Stimulated activated CD4-positive, alpha-beta T cell treated with anti-CD3 and anti-CD28 coated beads, Interleukin-2, amount 100 ng/mL, for 48 hours (primary cell): Measurements from ENCODE around the gene CXorf49B.
"Not testable (repeated sequence)": the region's sequence is repeated elsewhere in the genome, so short reads cannot be mapped to it uniquely, and the experiment has no call there.

Experiments used
- DNase-seq, 2 donors: peaks; one replicate each; pipeline ENCODE4 v3.0.0-alpha.2; 2020

The CXorf49B gene

GRCh38 chrX:71763049-71763448 is at the start of gene CXorf49B:
Gene CXorf49B, plus strand, starts transcription at chrX:71763349. Its CDS starts 75 bp downstream, at chrX:71763424.
- DNase-seq, result not testable (repeated sequence)

GRCh38 chrX:71714064-71714463 is 49.1 kb upstream of the CXorf49B start:
- DNase-seq, result not testable (repeated sequence)

- DNase-seq, result not testable (repeated sequence)
Measured at GRCh38 chrX:71715551-71715950, 47.6 kb upstream of the CXorf49B start.

- not testable (repeated sequence) for DNase-seq
Measured at GRCh38 chrX:71716323-71716722, 46.8 kb upstream of the CXorf49B start.

- DNase-seq, result not testable (repeated sequence)
Measured at GRCh38 chrX:71718185-71718584, 45.0 kb upstream of the CXorf49B start, which contains the start of gene CXorf49. Gene CXorf49, minus strand, starts transcription at chrX:71718285. Its CDS starts 134 bp downstream, at chrX:71718151.

GRCh38 chrX:71719195-71719594 is 44.0 kb upstream of the CXorf49B start:
- DNase-seq, result not testable (repeated sequence)

- DNase-seq, result not testable (repeated sequence)
Measured at GRCh38 chrX:71720289-71720886, 42.8 kb upstream of the CXorf49B start.

- DNase-seq, result not testable (repeated sequence)
Measured at GRCh38 chrX:71760688-71761281, 2.4 kb upstream of the CXorf49B start.

GRCh38 chrX:71764832-71765231 is 1.7 kb downstream of the CXorf49B start:
- DNase-seq, result not testable (repeated sequence)

GRCh38 chrX:71765613-71766012 is 2.5 kb downstream of the CXorf49B start:
- DNase-seq, result not testable (repeated sequence)

GRCh38 chrX:71767134-71767533 is 4.0 kb downstream of the CXorf49B start:
- DNase-seq, result not testable (repeated sequence)

GRCh38 chrX:71778322-71778721 is 15.2 kb downstream of the CXorf49B start:
- DNase-seq, result not testable (repeated sequence)

GRCh38 chrX:71782225-71782949 is 19.2 kb downstream of the CXorf49B start:
- not testable (repeated sequence) for DNase-seq

- DNase-seq, result not testable (repeated sequence)
Measured at GRCh38 chrX:71782950-71783299, 19.8 kb downstream of the CXorf49B start.

- DNase-seq, result not testable (repeated sequence)
Measured at GRCh38 chrX:71783569-71784347, 20.6 kb downstream of the CXorf49B start.

GRCh38 chrX:71784348-71784983 is 21.3 kb downstream of the CXorf49B start:
- DNase-seq, result not testable (repeated sequence)

- not testable (repeated sequence) for DNase-seq
Measured at GRCh38 chrX:71806450-71806849, 43.3 kb downstream of the CXorf49B start.

GRCh38 chrX:71809886-71810285 is 46.7 kb downstream of the CXorf49B start:
- no peak for DNase-seq

GRCh38 chrX:71814123-71814912 is 51.2 kb downstream of the CXorf49B start:
- no peak for DNase-seq

GRCh38 chrX:71815121-71815905 is 52.2 kb downstream of the CXorf49B start:
- no peak for DNase-seq

GRCh38 chrX:71815906-71816156 is 52.7 kb downstream of the CXorf49B start:
- no peak for DNase-seq
